Measurements from ENCODE around the gene PRODH. TPM values are rescaled to one million over a fixed set of nuclear protein-coding genes. Genes with fewer than 3 reads are reported as not detected.

PRODH gene
- total RNA-seq (not detected), total RNA-seq (0 reads per million in 2 donors)

- no peak within 1 kb of the TSS for H3K4me3 Mint-ChIP-seq
- no peak within 1 kb of the TSS for H3K27ac Mint-ChIP-seq
- no peaks in the 10 kb centered on the region for H3K9me3 ChIP-seq (ENCODE audit: control insufficient read depth, low read length, poor library complexity, severe bottlenecking)
- ATAC-seq (no peak), DNase-seq (no peak)
- no peaks in the 10 kb centered on the region for H3K36me3 Mint-ChIP-seq (ENCODE audit: low read depth)
- no peaks in the 10 kb centered on the region for H3K27me3 Mint-ChIP-seq
- no peaks in the 10 kb centered on the region for H3K4me1 Mint-ChIP-seq
Observed at GRCh38 chr22:18935889-18936529, at the start of gene PRODH. Gene PRODH, minus strand, starts transcription at chr22:18936293. Its CDS starts 6 bp downstream, at chr22:18936287.

GRCh38 chr22:18985780-18986179, 49.7 kb upstream of the PRODH start:
- Mint-ChIP-seq H3K4me1 (no peaks in the 10 kb centered on the region), H3K27me3 (peaks cover 6% of the 10 kb centered on the region), H3K36me3 (ENCODE audit: low read depth) (no peaks in the 10 kb centered on the region), H3K4me3 (no peak overlapping the region), H3K27ac (no peak overlapping the region)
- DNase-seq = no peak
- H3K9me3 ChIP-seq (ENCODE audit: control insufficient read depth, low read length, poor library complexity, severe bottlenecking) = no peaks in the 10 kb centered on the region
- no peak for ATAC-seq

GRCh38 chr22:18984564-18984963, 48.5 kb upstream of the PRODH start:
- H3K9me3 ChIP-seq (ENCODE audit: control insufficient read depth, low read length, poor library complexity, severe bottlenecking) = no peaks in the 10 kb centered on the region
- Mint-ChIP-seq H3K4me3 (no peak overlapping the region), H3K4me1 (no peaks in the 10 kb centered on the region), H3K27ac (no peak overlapping the region), H3K36me3 (ENCODE audit: low read depth) (no peaks in the 10 kb centered on the region), H3K27me3 (peaks cover under 1% of the 10 kb centered on the region)
- ATAC-seq = no peak
- DNase-seq = no peak

GRCh38 chr22:18983120-18983651, 47.1 kb upstream of the PRODH start:
- Mint-ChIP-seq H3K4me1 (no peaks in the 10 kb centered on the region), H3K4me3 (no peak overlapping the region), H3K27me3 (no peaks in the 10 kb centered on the region), H3K36me3 (ENCODE audit: low read depth) (no peaks in the 10 kb centered on the region), H3K27ac (no peak overlapping the region)
- no peak for DNase-seq
- no peaks in the 10 kb centered on the region for H3K9me3 ChIP-seq (ENCODE audit: control insufficient read depth, low read length, poor library complexity, severe bottlenecking)
- ATAC-seq = no peak

- DNase-seq (no peak), ATAC-seq (no peak)
- Mint-ChIP-seq H3K27me3 (peaks cover 7% of the 10 kb centered on the region), H3K4me1 (no peaks in the 10 kb centered on the region), H3K36me3 (ENCODE audit: low read depth) (no peaks in the 10 kb centered on the region), H3K27ac (no peak overlapping the region), H3K4me3 (no peak overlapping the region)
- H3K9me3 ChIP-seq (ENCODE audit: control insufficient read depth, low read length, poor library complexity, severe bottlenecking) = no peaks in the 10 kb centered on the region
Observed at GRCh38 chr22:18980829-18981228, 44.7 kb upstream of the PRODH start.

GRCh38 chr22:18979957-18980356, 43.9 kb upstream of the PRODH start:
- H3K36me3 Mint-ChIP-seq (ENCODE audit: low read depth) = no peaks in the 10 kb centered on the region
- H3K4me3 Mint-ChIP-seq = no peak overlapping the region
- DNase-seq (no peak), ATAC-seq (no peak)
- no peaks in the 10 kb centered on the region for H3K4me1 Mint-ChIP-seq
- H3K27ac Mint-ChIP-seq = no peak overlapping the region
- H3K9me3 ChIP-seq (ENCODE audit: control insufficient read depth, low read length, poor library complexity, severe bottlenecking) = no peaks in the 10 kb centered on the region
- H3K27me3 Mint-ChIP-seq = peaks cover 7% of the 10 kb centered on the region

- no peaks in the 10 kb centered on the region for H3K9me3 ChIP-seq (ENCODE audit: control insufficient read depth, low read length, poor library complexity, severe bottlenecking)
- DNase-seq = no peak
- Mint-ChIP-seq H3K27ac (no peak overlapping the region), H3K27me3 (peaks cover 19% of the 10 kb centered on the region), H3K4me3 (no peak overlapping the region), H3K4me1 (peaks cover 2% of the 10 kb centered on the region), H3K36me3 (ENCODE audit: low read depth) (no peaks in the 10 kb centered on the region)
- ATAC-seq = no peak
Observed at GRCh38 chr22:18978506-18978905, 42.4 kb upstream of the PRODH start.

GRCh38 chr22:18977824-18978425, 41.8 kb upstream of the PRODH start:
- peaks cover 2% of the 10 kb centered on the region for H3K4me1 Mint-ChIP-seq
- H3K27ac Mint-ChIP-seq = no peak overlapping the region
- no peaks in the 10 kb centered on the region for H3K36me3 Mint-ChIP-seq (ENCODE audit: low read depth)
- DNase-seq (no peak), ATAC-seq (no peak)
- H3K27me3 Mint-ChIP-seq = peaks cover 19% of the 10 kb centered on the region
- H3K9me3 ChIP-seq (ENCODE audit: control insufficient read depth, low read length, poor library complexity, severe bottlenecking) = no peaks in the 10 kb centered on the region
- H3K4me3 Mint-ChIP-seq = no peak overlapping the region

GRCh38 chr22:18976197-18976751, 40.2 kb upstream of the PRODH start:
- H3K4me1 Mint-ChIP-seq = peaks cover 2% of the 10 kb centered on the region
- H3K4me3 Mint-ChIP-seq = no peak overlapping the region
- H3K36me3 Mint-ChIP-seq (ENCODE audit: low read depth) = no peaks in the 10 kb centered on the region
- no peak for ATAC-seq
- DNase-seq = no peak
- peaks cover 19% of the 10 kb centered on the region for H3K27me3 Mint-ChIP-seq
- H3K9me3 ChIP-seq (ENCODE audit: control insufficient read depth, low read length, poor library complexity, severe bottlenecking) = no peaks in the 10 kb centered on the region
- H3K27ac Mint-ChIP-seq = no peak overlapping the region

- H3K9me3 ChIP-seq (ENCODE audit: control insufficient read depth, low read length, poor library complexity, severe bottlenecking) = no peaks in the 10 kb centered on the region
- no peak for DNase-seq
- peaks cover 2% of the 10 kb centered on the region for H3K4me1 Mint-ChIP-seq
- H3K27me3 Mint-ChIP-seq = peaks cover 19% of the 10 kb centered on the region
- H3K36me3 Mint-ChIP-seq (ENCODE audit: low read depth) = no peaks in the 10 kb centered on the region
- H3K4me3 Mint-ChIP-seq = no peak overlapping the region
- H3K27ac Mint-ChIP-seq = no peak overlapping the region
- ATAC-seq = no peak
Observed at GRCh38 chr22:18975434-18976196, 39.5 kb upstream of the PRODH start.

- Mint-ChIP-seq H3K36me3 (ENCODE audit: low read depth) (no peaks in the 10 kb centered on the region), H3K4me3 (no peak overlapping the region), H3K4me1 (peaks cover 3% of the 10 kb centered on the region), H3K27ac (no peak overlapping the region), H3K27me3 (peaks cover 20% of the 10 kb centered on the region)
- DNase-seq (no peak), ATAC-seq (no peak)
- no peaks in the 10 kb centered on the region for H3K9me3 ChIP-seq (ENCODE audit: control insufficient read depth, low read length, poor library complexity, severe bottlenecking)
Observed at GRCh38 chr22:18974477-18975180, 38.5 kb upstream of the PRODH start.

GRCh38 chr22:18973264-18974031, 37.4 kb upstream of the PRODH start:
- Mint-ChIP-seq H3K27ac (no peak overlapping the region), H3K4me3 (no peak overlapping the region), H3K27me3 (peaks cover 31% of the 10 kb centered on the region), H3K36me3 (ENCODE audit: low read depth) (no peaks in the 10 kb centered on the region), H3K4me1 (peaks cover 5% of the 10 kb centered on the region)
- DNase-seq (no peak), ATAC-seq (no peak)
- H3K9me3 ChIP-seq (ENCODE audit: control insufficient read depth, low read length, poor library complexity, severe bottlenecking) = no peaks in the 10 kb centered on the region

All from T-helper 17 cell (primary cell).